Mononuclear cell (primary cell): ENCODE data around the gene FECH. TPM values are rescaled to one million over a fixed set of nuclear protein-coding genes. Genes with fewer than 3 reads are reported as not detected.

Experiments
- H3K27me3 ChIP-seq: 2 replicates; pipeline ENCODE4 v1.6.0; 2011; ENCODE audit warnings: low read length, control low read depth; ENCODE audit not compliant: insufficient read depth
- H3K4me1 ChIP-seq: 2 replicates; pipeline ENCODE4 v1.5.1; 2011; ENCODE audit warnings: mild to moderate bottlenecking, low read length, control low read depth; ENCODE audit not compliant: insufficient read depth
- H3K4me3 ChIP-seq: 2 replicates; pipeline ENCODE4 v1.5.1; 2011; ENCODE audit warnings: mild to moderate bottlenecking, low read length, moderate library complexity
- H3K9me3 ChIP-seq: 2 replicates; pipeline ENCODE4 v1.5.1; 2011; ENCODE audit warnings: low read depth, mild to moderate bottlenecking, control low read depth, low read length
- total RNA-seq: library from RNA; depleted of rRNA; stranded (reverse); fragments of >200 nt; gene quantifications from one replicate; pipeline ENCODE4 v1.2.3, GENCODE V29; 2012

FECH gene
- total RNA-seq, 1 donor: 9.1 TPM

DNA sequence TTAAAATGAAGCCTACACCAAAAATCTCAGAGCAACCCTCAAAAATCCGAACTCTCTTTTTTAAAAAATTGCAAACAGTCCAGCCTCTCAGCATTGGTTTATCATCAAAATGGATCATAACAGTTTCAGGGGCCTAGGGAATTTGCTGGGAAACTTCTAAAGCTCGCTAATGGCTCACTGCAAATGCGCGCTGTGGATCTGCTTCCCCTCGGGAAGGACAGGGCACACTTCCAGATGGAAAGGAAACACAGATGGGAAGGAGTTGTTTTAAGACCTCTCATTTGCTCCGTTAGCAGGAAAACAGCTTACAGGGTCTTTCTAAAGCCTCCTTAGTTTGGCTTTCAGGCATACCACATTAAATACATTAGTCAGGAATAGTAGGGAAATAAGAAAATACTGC is 27.2 kb downstream of the FECH start:
- Histone ChIP-seq H3K4me3 (no peak overlapping the region), H3K27me3 (no peaks in the 10 kb centered on the region), H3K9me3 (no peaks in the 10 kb centered on the region), H3K4me1 (peaks cover 5% of the 10 kb centered on the region)

DNA sequence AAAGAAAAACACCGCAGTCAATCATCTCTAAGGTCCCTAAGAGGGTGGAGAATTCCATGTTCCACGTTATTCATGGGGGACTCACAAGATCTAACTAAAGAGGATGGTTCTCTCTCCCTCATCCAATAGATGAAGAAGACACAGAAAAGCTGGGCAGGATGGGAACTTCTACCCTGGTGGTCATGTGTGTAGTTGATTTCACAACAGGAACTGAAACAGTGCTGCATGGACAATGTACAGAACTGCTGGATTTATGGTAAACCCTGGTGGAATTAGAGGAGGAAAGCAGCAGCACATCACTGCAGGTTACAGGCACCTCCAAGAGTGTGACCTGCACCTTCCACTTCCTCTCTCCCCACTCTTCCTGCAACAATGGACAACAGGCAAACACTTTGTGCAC is 31.4 kb downstream of the FECH start:
- Histone ChIP-seq H3K9me3 (no peaks in the 10 kb centered on the region), H3K4me1 (peaks cover 5% of the 10 kb centered on the region), H3K4me3 (no peak overlapping the region)

DNA sequence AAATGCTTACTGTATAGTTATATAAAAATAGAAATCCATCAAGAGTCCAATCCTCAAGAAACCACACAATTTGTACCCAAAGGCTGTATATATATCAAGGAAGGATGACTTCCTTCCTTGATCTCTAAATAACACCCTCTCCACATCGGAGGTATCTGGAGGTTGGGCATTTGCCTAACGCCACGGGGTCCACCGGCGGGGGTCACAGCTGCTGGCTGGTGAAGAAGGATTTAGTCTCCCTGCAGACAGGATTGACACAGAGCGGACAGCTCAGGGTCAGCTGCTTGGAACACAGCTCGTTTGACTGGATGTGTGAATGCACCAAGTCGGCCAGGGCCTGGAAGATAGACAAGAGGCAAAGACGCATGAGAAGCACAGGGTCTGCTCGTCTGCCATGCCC is 36.0 kb downstream of the FECH start:
- H3K27me3 ChIP-seq: no peaks in the 10 kb centered on the region
- no peaks in the 10 kb centered on the region for H3K9me3 ChIP-seq
- peaks cover 11% of the 10 kb centered on the region for H3K4me1 ChIP-seq
- H3K4me3 ChIP-seq: no peak overlapping the region

More for the DNA sequence above, 31.4 kb downstream of the FECH start:
- H3K27me3 ChIP-seq: no peaks in the 10 kb centered on the region

DNA sequence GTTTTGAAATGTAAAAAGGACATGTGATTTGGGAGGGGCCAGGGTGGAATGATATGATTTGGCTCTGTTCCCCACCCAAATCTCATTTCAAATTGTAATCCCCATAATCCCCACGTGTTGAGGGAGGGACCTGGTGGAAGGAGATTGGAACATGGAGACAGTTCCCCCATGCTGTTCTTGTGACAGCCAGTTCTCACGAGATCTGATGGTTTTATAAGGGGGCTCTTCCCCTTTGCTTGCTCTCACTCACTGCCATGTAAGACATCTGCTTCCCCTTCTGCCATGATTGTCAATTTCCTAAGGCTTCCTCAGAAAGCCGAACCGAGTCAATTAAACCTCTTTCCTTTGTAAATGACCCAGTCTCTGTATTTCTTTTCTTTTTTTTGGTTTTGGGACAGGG is 39.2 kb downstream of the FECH start:
- no peak overlapping the region for H3K4me3 ChIP-seq

DNA sequence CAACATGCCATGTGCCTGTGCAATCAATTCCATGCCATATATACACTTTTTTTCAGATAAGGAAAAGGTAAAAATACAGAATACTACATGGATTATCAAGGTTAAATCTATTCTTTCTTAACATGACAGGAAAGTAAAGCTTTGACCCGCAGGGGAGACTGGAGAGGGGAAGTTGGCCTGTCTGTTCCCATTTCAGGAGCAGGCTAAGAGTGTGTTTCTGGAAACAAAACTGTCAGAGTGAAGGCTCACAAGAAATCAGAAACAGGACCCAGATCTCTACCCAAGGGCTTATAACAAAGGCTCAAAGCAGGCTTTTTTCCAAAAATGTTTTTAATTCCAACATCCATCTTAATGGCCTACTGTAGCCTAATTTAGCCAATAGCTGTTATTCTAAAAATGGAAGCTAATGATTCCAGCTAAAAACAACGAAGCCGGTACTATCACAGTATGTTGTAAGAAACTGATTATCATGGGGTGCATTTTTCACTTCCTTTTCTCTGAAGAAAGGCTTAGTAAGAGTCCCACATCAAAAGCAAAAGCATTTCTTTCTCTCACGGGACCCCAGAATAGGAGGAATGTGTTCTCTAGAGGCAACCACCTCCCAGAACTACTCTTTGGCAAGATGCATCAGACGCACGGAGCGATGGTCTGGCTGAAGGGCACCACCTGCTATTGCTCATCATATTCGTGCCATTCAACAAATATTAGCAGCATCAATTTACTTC is 41.4 kb downstream of the FECH start:
- H3K9me3 ChIP-seq: no peaks in the 10 kb centered on the region
- no peaks in the 10 kb centered on the region for H3K27me3 ChIP-seq
- peaks cover 13% of the 10 kb centered on the region for H3K4me1 ChIP-seq
- H3K4me3 ChIP-seq: no peak overlapping the region

More for the DNA sequence above, 39.2 kb downstream of the FECH start:
- peaks cover 13% of the 10 kb centered on the region for H3K4me1 ChIP-seq
- H3K9me3 ChIP-seq: no peaks in the 10 kb centered on the region
- H3K27me3 ChIP-seq: no peaks in the 10 kb centered on the region

DNA sequence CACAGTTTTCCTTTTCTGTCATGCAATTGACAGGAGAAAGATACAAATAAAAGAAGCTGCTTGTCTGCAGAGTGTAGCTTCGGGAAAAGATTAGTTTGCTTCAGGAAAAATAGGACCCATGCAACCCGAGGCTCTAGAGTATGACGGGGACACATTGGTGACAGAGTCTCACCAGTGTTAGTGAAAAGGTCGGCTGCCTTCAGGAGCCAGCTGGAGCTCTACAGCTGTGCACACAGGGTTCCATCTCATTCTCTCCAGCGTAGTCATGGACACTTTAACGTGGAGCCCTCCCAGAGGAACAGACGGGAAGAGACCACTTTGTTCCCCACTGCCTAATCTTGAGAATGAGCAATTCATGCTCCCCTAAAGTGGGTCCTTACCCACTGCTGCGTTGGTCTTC is 42.9 kb downstream of the FECH start:
- Histone ChIP-seq H3K27me3 (no peaks in the 10 kb centered on the region), H3K9me3 (no peaks in the 10 kb centered on the region), H3K4me1 (peaks cover 13% of the 10 kb centered on the region), H3K4me3 (no peak overlapping the region)

DNA sequence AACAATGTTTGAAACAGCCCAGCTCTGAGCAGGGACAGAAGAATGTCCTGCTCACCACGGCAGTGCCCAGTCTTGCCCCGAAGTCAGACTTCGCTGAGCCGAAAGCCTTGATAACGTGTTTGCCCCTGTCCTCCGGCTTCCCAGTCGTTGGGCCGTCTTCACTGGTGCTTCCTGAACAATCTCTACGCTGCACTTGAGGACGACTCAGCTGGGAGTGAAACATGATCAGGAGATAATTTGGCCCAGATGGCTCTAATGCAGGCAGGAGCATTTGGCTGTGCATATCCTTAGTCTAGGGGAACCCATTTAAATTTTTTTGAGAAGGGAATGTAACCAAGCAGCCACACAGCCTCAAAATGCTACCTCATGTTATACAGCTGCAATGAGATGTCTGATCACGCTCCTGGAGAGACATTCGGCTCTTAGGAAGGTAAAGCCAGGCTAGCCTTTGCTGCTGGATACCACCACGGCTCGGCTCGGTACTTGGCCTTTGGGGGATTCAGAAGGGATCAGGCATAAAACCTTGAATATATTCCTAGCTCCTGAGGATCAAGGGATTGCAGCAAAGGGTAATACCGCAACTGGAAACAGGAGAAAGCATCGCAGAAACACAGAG is 43.6 kb downstream of the FECH start:
- Histone ChIP-seq H3K9me3 (no peaks in the 10 kb centered on the region), H3K4me3 (no peak overlapping the region), H3K4me1 (peaks cover 13% of the 10 kb centered on the region), H3K27me3 (no peaks in the 10 kb centered on the region)

DNA sequence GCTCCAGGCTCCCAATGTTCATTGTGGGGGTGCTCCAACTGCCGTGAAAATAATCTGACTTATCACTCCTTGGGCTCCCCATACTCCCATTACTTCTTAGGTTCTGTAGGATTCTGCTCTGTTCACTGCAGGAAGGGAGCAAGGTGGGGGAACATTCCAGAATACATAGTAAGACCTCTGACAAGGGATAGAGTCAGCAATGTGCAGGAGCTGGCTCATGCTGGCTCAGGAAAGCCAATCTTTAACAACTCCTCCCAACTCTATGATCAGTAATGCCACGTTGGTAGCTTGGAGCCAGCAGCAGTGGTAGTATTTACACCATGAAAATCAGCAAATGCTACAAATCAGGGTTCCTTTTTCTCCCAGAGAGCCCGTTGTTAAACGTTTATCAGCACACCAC is 44.4 kb downstream of the FECH start:
- Histone ChIP-seq H3K9me3 (no peaks in the 10 kb centered on the region), H3K4me1 (peaks cover 13% of the 10 kb centered on the region), H3K4me3 (no peak overlapping the region), H3K27me3 (no peaks in the 10 kb centered on the region)

DNA sequence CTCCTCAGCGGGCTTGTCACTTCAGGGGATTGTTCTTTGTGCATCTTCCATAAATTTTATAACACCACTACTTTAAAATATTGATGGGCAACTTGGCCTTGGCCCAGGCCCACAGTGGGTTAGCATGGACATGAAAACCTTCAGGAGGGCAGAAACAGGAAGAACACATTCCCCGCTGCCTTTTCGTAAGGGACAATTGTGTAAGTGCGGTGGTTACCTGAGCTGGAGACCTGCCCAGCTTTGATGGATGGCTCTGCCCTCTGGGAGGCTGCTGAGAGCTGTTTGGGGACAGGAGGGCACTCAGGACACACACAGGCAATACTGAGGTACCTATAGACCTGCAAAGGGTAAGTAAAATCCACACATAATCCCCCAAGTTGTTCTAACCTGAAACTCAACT is 46.8 kb downstream of the FECH start:
- Histone ChIP-seq H3K4me3 (no peak overlapping the region), H3K27me3 (no peaks in the 10 kb centered on the region), H3K9me3 (no peaks in the 10 kb centered on the region), H3K4me1 (no peaks in the 10 kb centered on the region)

DNA sequence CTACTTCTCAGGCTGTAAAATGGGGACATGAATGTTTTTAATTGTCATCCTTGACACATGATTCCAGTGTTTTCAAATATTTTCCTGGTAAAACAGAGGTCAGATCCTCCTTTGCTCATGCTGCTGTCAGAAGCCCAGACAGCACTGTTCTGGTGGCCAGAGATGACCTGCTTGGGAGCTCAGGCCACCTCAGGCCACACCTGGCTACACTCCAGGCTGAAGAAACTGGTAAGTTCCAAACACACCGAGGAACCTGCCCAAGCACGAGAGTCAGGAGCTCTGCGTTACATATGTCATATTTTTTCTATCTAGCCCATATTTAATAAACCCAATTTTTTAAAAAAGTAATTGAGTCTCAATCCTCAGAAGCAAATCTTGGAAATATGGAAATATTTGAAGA is 47.9 kb downstream of the FECH start:
- Histone ChIP-seq H3K27me3 (no peaks in the 10 kb centered on the region), H3K9me3 (no peaks in the 10 kb centered on the region), H3K4me3 (no peak overlapping the region), H3K4me1 (no peaks in the 10 kb centered on the region)

DNA sequence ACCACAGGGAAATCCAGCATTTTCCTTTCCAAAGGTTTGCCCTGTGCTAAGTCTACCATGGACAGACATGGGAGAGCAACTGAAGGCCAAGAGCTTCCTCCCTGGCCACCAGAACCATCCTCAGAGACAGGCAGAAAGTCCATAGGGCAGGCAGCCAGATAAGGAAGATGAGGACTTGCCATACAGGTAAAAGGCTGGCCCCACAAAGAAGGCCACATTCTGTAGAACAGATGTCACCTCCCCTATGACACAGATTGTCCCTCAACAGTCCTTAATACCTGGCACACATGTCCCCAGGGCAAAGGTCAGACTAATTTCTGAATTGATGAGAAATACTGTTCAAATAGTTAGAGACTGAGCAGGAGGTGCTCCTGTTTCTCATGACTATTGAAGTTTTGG is 52.0 kb downstream of the FECH start:
- Histone ChIP-seq H3K9me3 (no peaks in the 10 kb centered on the region), H3K4me3 (no peak overlapping the region), H3K27me3 (no peaks in the 10 kb centered on the region), H3K4me1 (no peaks in the 10 kb centered on the region)

DNA sequence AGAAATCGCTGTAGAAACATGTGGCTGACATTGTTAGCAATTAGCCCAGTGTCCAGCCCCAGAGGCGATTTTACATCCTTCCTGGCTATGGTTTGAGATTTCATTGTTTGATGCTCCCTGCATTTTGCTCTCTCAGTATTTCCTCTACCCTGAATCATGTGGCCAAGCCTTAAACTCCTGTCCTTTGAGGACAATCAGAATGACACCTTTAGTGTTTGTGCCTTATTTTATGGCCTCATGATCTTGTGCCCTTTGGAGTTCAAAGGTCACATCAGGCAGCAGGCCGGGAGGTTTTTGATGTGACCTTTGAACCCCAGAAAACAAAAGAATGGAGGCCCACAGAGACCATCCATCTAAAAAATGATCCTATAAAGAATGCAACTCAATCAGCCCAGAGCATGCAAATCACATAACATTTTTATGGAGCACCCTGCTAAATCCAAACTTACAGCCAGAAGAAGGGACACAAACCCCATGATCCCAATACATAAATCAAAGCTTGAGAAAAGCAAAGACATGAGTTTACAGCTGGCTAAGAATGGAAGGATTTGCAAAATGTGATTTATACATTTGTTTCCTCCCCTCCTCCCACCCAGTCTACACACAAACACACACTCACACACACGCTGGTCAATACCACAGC is 52.5 kb downstream of the FECH start:
- no peaks in the 10 kb centered on the region for H3K9me3 ChIP-seq
- H3K27me3 ChIP-seq: no peaks in the 10 kb centered on the region
- H3K4me1 ChIP-seq: no peaks in the 10 kb centered on the region
- H3K4me3 ChIP-seq: no peak overlapping the region

DNA sequence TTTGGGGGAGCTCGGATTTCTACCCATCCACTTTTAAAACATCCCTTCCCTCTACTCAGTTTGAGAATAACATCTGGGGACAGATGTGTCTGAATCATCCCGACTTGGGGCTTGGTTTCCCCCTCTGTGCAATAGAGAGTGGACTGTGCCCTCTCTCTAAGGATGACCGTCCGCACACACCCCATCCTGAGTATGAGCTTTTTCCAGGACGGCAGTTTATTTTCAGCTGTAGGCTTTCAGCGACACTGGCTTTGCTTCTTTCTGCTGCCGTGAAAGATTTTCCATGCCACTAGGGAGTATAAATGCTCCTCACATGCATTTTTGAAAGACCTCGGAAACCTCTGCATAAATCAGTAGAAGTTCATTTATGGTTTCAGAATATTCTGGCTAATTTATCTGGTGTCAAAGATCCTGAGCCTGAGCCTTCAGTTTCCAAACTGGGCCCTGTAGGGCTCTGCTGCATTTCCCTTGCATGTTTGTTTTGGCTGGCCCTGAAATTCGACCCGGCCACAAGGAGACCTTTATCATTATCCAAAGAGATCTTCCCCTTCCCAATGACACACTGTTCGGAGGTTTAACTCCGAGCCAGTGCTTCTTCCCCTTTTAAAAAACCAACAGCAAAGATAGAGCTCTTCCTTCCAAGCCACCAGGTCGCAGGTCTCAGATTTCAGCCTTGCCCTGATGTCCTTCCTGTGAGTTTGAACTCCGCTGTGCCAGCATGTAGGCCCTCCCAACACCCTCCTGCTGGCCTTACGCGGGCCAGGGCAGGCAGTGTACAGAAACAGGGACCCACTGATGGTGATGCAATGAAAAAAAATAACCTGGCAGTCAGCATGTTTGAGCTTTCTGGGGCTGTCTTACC is 53.3 kb downstream of the FECH start:
- Histone ChIP-seq H3K27me3 (no peaks in the 10 kb centered on the region), H3K4me3 (no peak overlapping the region), H3K4me1 (no peaks in the 10 kb centered on the region), H3K9me3 (no peaks in the 10 kb centered on the region)

DNA sequence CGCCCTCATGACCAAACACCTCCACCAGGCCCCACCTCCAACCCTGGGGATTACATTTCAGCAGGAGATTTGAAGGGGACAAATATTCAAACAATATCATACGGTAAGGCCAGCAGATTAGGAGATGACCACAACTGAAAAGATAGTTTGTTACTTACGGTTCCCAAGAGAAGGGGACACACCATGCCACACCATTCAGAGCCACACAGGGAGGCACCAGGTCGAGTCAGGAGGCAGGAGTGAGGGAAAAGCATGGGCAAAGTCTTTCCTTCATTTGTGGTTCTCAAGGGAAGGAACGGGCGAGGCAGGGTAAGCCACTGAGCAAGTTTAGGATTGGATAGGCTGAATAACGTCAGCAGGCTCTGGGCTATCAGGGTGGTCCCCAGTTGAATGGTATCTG is 57.4 kb downstream of the FECH start:
- H3K4me1 ChIP-seq: peaks cover 11% of the 10 kb centered on the region
- no peaks in the 10 kb centered on the region for H3K9me3 ChIP-seq
- H3K27me3 ChIP-seq: no peaks in the 10 kb centered on the region
- H3K4me3 ChIP-seq: no peak overlapping the region
